Neuronal stem cell (in vitro differentiated cells): ENCODE results near the gene CGB8.
A peak's percentile ranks its signal among the peaks of the same experiment; 100 is the strongest.
"Not testable (repeated sequence)": the region's sequence is repeated elsewhere in the genome, so short reads cannot be mapped to it uniquely, and the experiment has no call there.

Experiments
- DNase-seq: peaks from one replicate; pipeline ENCODE4 v3.0.0-alpha.2; 2013; ENCODE audit warnings: low spot score
- H2AFZ ChIP-seq: one replicate; pipeline ENCODE4 v1.6.1; 2013; ENCODE audit warnings: mild to moderate bottlenecking, low read length, inconsistent platforms
- H2AK5ac ChIP-seq: 2 replicates; pipeline ENCODE4 v1.6.1; 2013; ENCODE audit warnings: low read depth, mild to moderate bottlenecking, inconsistent platforms, low read length, moderate library complexity, mixed read lengths
- H2BK120ac ChIP-seq: 2 replicates; pipeline ENCODE4 v1.6.1; 2013; ENCODE audit warnings: low read depth, mild to moderate bottlenecking, inconsistent platforms, low read length, moderate library complexity, mixed read lengths
- H2BK12ac ChIP-seq: one replicate; pipeline ENCODE4 v1.6.1; 2013; ENCODE audit warnings: low read length, inconsistent platforms
- H2BK15ac ChIP-seq: 2 replicates; pipeline ENCODE4 v1.6.1; 2013; ENCODE audit warnings: mild to moderate bottlenecking, low read length, inconsistent platforms, mixed read lengths
- H2BK5ac ChIP-seq: one replicate; pipeline ENCODE4 v1.6.1; 2013; ENCODE audit warnings: inconsistent platforms, mild to moderate bottlenecking, low read length, moderate library complexity
- H3K14ac ChIP-seq: one replicate; pipeline ENCODE4 v1.6.1; 2013; ENCODE audit warnings: low read length, inconsistent platforms
- H3K18ac ChIP-seq: 2 replicates; pipeline ENCODE4 v1.6.1; 2013; ENCODE audit warnings: low read length, inconsistent platforms
- H3K23ac ChIP-seq: 2 replicates; pipeline ENCODE4 v1.6.1; 2013; ENCODE audit warnings: low read depth, mild to moderate bottlenecking, mixed read lengths, low read length, inconsistent platforms; ENCODE audit not compliant: poor library complexity
- H3K27ac ChIP-seq: replicated peaks from 3 replicates; pipeline ENCODE4 v1.5.1; 2013; ENCODE audit warnings: low read length, inconsistent platforms
- H3K27me3 ChIP-seq, 3 experiments: 2 replicates each; pipeline ENCODE4 v1.6.1; 2013; ENCODE audit warnings: low read length in 3 of 3, mild to moderate bottlenecking in 2 of 3, inconsistent platforms in 1 of 3, low read depth in 1 of 3, mixed read lengths in 1 of 3, moderate library complexity in 1 of 3; ENCODE audit not compliant: control insufficient read depth in 3 of 3, insufficient read depth in 3 of 3
- H3K36me3 ChIP-seq, 2 donors: replicated peaks in 1 of 2; 2 replicates each; pipeline ENCODE4 v1.6.1; 2013; ENCODE audit warnings: low read length in 2 of 2; ENCODE audit not compliant: control insufficient read depth in 2 of 2, insufficient read depth in 2 of 2
- H3K4ac ChIP-seq: 2 replicates; pipeline ENCODE4 v1.6.1; 2013; ENCODE audit warnings: inconsistent platforms, mild to moderate bottlenecking, low read length, moderate library complexity
- H3K4me1 ChIP-seq, 2 donors: 1 replicate in 1 of 2; 2 replicates in 1 of 2; pipeline ENCODE4 v1.6.1; 2013; ENCODE audit warnings: low read length in 2 of 2, low read depth in 1 of 2; ENCODE audit not compliant: control insufficient read depth in 2 of 2, insufficient read depth in 1 of 2
- H3K4me2 ChIP-seq: one replicate; pipeline ENCODE4 v1.6.1; 2013; ENCODE audit warnings: mild to moderate bottlenecking, low read length, inconsistent platforms; ENCODE audit not compliant: insufficient read depth, poor library complexity, severe bottlenecking
- H3K4me3 ChIP-seq, 2 donors: 2 replicates each; pipeline ENCODE4 v1.5.1; 2013; ENCODE audit warnings: low read length in 2 of 2, mild to moderate bottlenecking in 2 of 2, inconsistent platforms in 1 of 2, moderate library complexity in 1 of 2
- H3K79me1 ChIP-seq: one replicate; pipeline ENCODE4 v1.6.1; 2013; ENCODE audit warnings: low read depth, mild to moderate bottlenecking, inconsistent platforms, low read length, moderate library complexity
- H3K9ac ChIP-seq: one replicate; pipeline ENCODE4 v1.6.1; 2013; ENCODE audit warnings: mild to moderate bottlenecking, low read depth, low read length, inconsistent platforms; ENCODE audit not compliant: poor library complexity
- H3K9me3 ChIP-seq, 2 donors: replicated peaks in 1 of 2; 2 replicates each; pipeline versions ENCODE3 to v1.6.1; 2013; ENCODE audit warnings: low read length in 2 of 2, mild to moderate bottlenecking in 2 of 2, inconsistent platforms in 1 of 2, low read depth in 1 of 2, mixed read lengths in 1 of 2, moderate library complexity in 1 of 2; ENCODE audit not compliant: control insufficient read depth in 2 of 2, insufficient read depth in 1 of 2
- H4K8ac ChIP-seq: one replicate; pipeline ENCODE4 v1.6.1; 2013; ENCODE audit warnings: low read depth, mild to moderate bottlenecking, inconsistent platforms, low read length, moderate library complexity
- H4K91ac ChIP-seq: one replicate; pipeline ENCODE4 v1.6.1; 2013; ENCODE audit warnings: low read length, low read depth, mild to moderate bottlenecking, inconsistent platforms; ENCODE audit not compliant: poor library complexity
- whole genome bisulfite sequencing, 2 donors: extraction: QIAGEN DNeasy Blood & Tissue Kit; methylation state at CpG; one replicate each; pipeline ENCODE4 v1.1.7; 2013; ENCODE audit warnings: missing lambda C conversion rate in 2 of 2, mixed read lengths in 1 of 2; ENCODE audit not compliant: insufficient read length in 2 of 2, insufficient replicate concordance in 1 of 2; ENCODE audit errors: extremely low coverage in 2 of 2; 5-methylcytosine and 5-hydroxymethylcytosine counted together

CGB8 gene

DNA sequence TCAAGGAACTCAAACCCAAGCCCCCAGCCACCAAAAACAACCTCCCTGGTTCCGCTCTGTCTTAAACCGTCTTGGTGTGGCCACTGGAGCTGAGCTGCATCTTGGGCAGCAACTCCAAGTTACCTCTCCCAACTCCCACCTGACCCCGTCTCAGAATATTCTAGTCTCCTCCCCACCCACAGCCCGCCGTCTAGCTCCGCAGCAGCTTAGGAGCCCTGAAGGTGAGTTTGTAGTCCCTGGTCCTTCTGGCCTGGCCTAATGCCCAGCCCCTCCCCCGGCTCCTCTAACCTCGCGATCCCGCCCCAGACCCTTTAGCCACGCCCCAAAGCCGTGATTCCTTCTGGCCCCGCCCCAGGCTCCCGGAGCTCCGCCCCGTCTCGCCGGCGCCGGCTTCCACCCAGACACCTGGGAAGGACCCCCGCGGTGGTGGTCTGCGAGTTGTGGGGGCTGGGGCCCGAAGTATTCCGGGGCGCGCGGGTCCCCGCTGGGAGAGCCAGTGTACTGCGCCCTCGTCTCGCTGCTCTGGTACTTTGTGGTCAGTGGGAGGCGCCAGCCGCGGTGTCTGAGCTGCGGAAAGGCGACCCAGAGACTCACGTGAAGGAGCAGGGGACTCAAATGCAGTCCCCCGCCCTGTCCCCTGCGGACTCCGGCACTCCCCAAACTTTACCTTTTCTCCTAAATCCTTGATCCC is 29.5 kb downstream of the CGB8 start:
- Histone ChIP-seq H3K14ac (no peak overlapping the region), H2BK15ac (no peak overlapping the region), H3K27me3 (peaks cover 0 to 25% (median 0%) of the 10 kb centered on the region in 3 experiments), H3K79me1 (no peaks in the 10 kb centered on the region), H2BK120ac (no peak overlapping the region), H2BK12ac (no peak overlapping the region), H3K23ac (no peak overlapping the region), H2BK5ac (no peak overlapping the region), H3K27ac (no peak overlapping the region), H3K18ac (peak overlapping the region; percentile 57), H4K8ac (no peak overlapping the region), H3K4me1 (peaks cover 9% of the 10 kb centered on the region in 2 donors), H3K4me3 (peak overlapping the region in 1 of 2 donors; percentile 60), H3K4ac (no peak overlapping the region), H3K4me2 (peak overlapping the region; percentile 31), H3K36me3 (peaks cover 15 to 26% of the 10 kb centered on the region in 2 donors), H3K9ac (no peak overlapping the region), H4K91ac (no peak overlapping the region), H3K9me3 (no peaks in the 10 kb centered on the region), H2AFZ (no peak overlapping the region), H2AK5ac (no peak overlapping the region)
- DNase-seq: no peak
- WGBS, 2 donors: no CpG with 5 or more reads among the region's 41 CpGs

DNA sequence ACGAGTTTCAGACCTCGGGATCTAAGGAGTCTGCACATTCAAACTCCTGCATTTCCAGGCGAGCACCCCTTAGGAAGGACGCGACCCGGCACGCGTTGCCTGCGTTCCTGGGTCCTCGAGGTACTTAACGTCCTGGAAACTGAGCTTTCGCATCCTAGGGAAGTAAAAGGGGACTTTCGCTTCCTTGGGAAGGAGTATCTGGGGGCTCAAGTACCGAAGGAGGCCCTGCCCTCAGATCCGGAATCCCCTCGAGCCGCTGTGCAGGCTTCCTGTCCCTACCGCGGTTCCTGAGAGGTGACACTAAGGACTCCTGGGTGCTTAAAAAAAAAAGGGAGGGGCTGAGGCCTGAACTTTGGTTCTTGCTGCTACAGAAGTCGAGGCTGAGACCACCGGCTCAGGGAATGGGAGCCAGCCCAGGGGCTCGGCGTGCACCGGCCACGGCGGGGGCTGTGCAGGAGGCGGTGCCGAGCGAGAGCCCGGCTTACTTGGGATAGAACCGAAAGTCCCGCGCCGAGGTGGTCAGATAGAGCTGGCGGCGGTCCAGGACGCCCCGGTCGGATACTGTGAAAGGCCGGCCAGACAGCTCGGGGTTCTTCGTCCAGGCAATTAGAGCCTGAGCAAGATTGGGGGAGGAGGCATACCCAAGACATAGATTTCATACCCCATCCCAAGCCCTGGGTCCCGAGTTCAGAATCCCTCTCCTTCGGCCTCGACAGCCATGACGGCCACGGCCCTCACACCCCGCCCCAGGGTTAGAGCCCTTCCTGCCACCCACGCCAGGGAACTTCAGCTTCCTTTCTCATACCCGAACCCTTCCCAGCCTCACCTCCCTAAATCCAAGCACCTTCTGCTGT is 30.3 kb downstream of the CGB8 start:
- H2BK12ac ChIP-seq, H3K9me3 ChIP-seq, H3K79me1 ChIP-seq, H3K4me1 ChIP-seq, DNase-seq, H3K4ac ChIP-seq, H4K8ac ChIP-seq, H4K91ac ChIP-seq, H3K23ac ChIP-seq, H3K27ac ChIP-seq, H3K4me3 ChIP-seq, H2BK15ac ChIP-seq, H3K14ac ChIP-seq, H2BK120ac ChIP-seq, H2AFZ ChIP-seq, H3K9ac ChIP-seq: not testable (repeated sequence)
- peaks cover 15 to 33% of the 10 kb centered on the region in 2 donors for H3K36me3 ChIP-seq
- H2AK5ac ChIP-seq: peak overlapping the region; percentile 37
- peak overlapping the region; percentile 15 for H3K18ac ChIP-seq
- peak overlapping the region; percentile 75 for H2BK5ac ChIP-seq
- peaks cover 0 to 25% (median 0%) of the 10 kb centered on the region in 3 experiments for H3K27me3 ChIP-seq
- peak overlapping the region; percentile 23 for H3K4me2 ChIP-seq
- no CpG with 5 or more reads among the region's 50 CpGs for WGBS, 2 donors

DNA sequence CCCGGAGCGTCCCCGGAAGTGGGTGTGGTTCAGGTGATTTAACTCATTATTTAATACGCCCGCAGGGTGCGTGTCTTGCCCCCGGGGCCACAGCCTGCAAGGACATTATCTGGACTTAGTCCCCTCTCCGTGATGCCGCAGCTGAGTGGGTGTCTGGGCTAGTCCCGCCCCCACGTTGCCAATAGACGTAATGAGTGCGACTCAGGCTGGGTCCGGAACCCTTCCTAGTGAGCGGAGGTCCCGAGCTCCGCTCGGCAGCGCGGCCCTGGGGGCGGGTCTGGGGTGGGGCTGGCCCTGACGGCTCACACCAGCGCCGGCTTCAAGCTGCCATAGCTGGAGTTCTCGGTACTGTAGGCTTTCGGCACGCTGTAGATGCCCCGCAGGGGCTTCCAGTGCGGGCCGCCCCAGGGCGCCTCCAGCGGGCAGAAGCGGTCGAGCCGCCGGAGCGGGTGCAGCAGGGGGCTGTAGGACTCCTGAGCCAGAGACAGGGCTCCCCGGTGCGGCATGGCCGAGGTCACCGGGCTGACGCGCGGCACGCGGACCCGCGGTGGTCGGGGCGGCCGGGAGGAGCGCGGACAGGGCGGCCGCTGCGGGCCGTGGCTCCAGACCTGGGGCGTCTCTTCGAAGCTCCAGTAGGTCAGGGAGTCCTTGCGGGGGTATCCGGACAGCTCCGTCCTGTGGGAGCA is 31.1 kb downstream of the CGB8 start:
- Histone ChIP-seq H3K36me3 (peaks cover 15 to 39% of the 10 kb centered on the region in 2 donors), H2BK5ac (peak overlapping the region; percentile 75), H3K18ac (peak overlapping the region; percentile 15), H3K4me3 (peak overlapping the region in 1 of 2 donors; percentile 72), H3K9me3 (no peaks in the 10 kb centered on the region), H2AFZ (no peak overlapping the region), H3K14ac (peak overlapping the region; percentile 71), H3K27ac (no peak overlapping the region), H2AK5ac (peak overlapping the region; percentile 37), H3K4me1 (peaks cover 9% of the 10 kb centered on the region in 2 donors), H2BK12ac (no peak overlapping the region), H3K27me3 (peaks cover 0 to 25% (median 0%) of the 10 kb centered on the region in 3 experiments), H3K4me2 (peak overlapping the region; percentile 57), H4K91ac (no peak overlapping the region), H3K9ac (peak overlapping the region; percentile 24), H3K23ac (peak overlapping the region; percentile 91), H2BK15ac (no peak overlapping the region), H2BK120ac (no peak overlapping the region), H3K79me1 (no peaks in the 10 kb centered on the region), H3K4ac (no peak overlapping the region), H4K8ac (no peak overlapping the region)
- DNase-seq: no peak
- no CpG with 5 or more reads among the region's 62 CpGs for WGBS, 2 donors
